ENCODE measurements around the gene NELFCD.

GRCh38 chr20:58998656-58999055 lies 17.6 kb downstream of the NELFCD start:
- TF ChIP-seq CTCF (IDR thresholded peaks at IDR 0.05) (no peak), CHD2 (IDR thresholded peaks at IDR 0.05; ENCODE audit: low read length, partially characterized antibody) (no peak), MEF2A (IDR thresholded peaks at IDR 0.05; ENCODE audit: borderline replicate concordance, low read depth) (no peak), NRF1 (IDR thresholded peaks at IDR 0.05; ENCODE audit: low read depth, low read length) (no peak), TAF1 (IDR thresholded peaks at IDR 0.05; ENCODE audit: borderline replicate concordance, low read depth, low read length) (no peak), SMC3 (IDR thresholded peaks at IDR 0.05; ENCODE audit: low read depth, low read length) (no peak), POLR2AphosphoS5 (IDR thresholded peaks at IDR 0.05; ENCODE audit: low read depth, low read length) (no peak), RAD21 (IDR thresholded peaks at IDR 0.05; ENCODE audit: low read length) (no peak)

Data from SK-N-SH (cell line).